Coronary artery (tissue), 2 donors: ENCODE data around the gene WWC2.

ENCODE experiments used
- DNase-seq: peaks from one replicate; pipeline ENCODE4 v3.0.0-alpha.2; 2017; ENCODE audit warnings: low spot score
- H3K27ac ChIP-seq, 2 donors: fragments of 200-600 bp; sonication (generic); one replicate each; pipeline ENCODE4 v1.5.1; 2016 to 2019
- H3K4me3 ChIP-seq: fragments of 200-600 bp; sonication (generic); 2 replicates; pipeline ENCODE4 v1.5.1; 2016; ENCODE audit warnings: mild to moderate bottlenecking, moderate library complexity
- TF ChIP-seq, protein P1 (sequence below): fragments of 200-600 bp; sonication (generic); IDR thresholded peaks from one replicate; pipeline ENCODE4 v1.5.1; 2019; ENCODE audit warnings: antibody characterized with exemption

The WWC2 gene

DNA sequence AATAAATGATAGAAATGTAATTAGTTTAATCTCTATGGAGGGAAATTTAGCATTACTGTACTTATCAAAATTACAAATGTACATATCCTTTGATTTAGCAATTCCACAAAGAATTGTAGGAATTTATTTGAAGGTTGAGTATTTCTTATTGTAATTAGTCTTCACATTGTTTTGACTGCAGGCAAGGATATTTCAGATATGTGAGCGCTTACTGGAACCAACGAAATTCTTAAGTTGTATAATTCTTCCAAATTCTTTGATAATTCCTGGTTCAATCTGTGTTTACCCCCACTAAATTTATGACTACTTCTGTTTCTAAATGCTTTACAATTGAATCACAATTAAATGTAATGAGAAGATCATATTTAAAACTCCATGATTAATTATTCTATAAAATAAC lies 26.9 kb upstream of the WWC2 start:
- no peak for DNase-seq
- Histone ChIP-seq H3K27ac (no peak overlapping the region), H3K4me3 (no peak overlapping the region)
- TF ChIP-seq, protein P1, sequence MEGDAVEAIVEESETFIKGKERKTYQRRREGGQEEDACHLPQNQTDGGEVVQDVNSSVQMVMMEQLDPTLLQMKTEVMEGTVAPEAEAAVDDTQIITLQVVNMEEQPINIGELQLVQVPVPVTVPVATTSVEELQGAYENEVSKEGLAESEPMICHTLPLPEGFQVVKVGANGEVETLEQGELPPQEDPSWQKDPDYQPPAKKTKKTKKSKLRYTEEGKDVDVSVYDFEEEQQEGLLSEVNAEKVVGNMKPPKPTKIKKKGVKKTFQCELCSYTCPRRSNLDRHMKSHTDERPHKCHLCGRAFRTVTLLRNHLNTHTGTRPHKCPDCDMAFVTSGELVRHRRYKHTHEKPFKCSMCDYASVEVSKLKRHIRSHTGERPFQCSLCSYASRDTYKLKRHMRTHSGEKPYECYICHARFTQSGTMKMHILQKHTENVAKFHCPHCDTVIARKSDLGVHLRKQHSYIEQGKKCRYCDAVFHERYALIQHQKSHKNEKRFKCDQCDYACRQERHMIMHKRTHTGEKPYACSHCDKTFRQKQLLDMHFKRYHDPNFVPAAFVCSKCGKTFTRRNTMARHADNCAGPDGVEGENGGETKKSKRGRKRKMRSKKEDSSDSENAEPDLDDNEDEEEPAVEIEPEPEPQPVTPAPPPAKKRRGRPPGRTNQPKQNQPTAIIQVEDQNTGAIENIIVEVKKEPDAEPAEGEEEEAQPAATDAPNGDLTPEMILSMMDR: no peak

DNA sequence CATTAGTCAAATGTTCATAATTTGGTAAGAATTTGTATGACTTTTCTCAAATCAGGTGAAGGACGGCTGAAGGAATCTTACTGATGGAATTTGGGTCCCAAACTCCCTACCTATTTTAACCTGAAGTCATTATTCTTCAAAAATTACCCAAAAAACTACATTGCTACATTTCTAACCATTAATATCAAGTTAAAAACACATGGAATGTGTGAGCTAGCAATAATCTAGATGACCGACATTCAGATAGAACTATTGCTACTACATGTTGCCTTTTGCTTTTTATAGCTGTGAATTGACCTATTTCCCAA lies 25.3 kb upstream of the WWC2 start:
- no peak for DNase-seq
- TF ChIP-seq, protein P1: no peak
- no peak overlapping the region for H3K27ac ChIP-seq
- no peak overlapping the region for H3K4me3 ChIP-seq

DNA sequence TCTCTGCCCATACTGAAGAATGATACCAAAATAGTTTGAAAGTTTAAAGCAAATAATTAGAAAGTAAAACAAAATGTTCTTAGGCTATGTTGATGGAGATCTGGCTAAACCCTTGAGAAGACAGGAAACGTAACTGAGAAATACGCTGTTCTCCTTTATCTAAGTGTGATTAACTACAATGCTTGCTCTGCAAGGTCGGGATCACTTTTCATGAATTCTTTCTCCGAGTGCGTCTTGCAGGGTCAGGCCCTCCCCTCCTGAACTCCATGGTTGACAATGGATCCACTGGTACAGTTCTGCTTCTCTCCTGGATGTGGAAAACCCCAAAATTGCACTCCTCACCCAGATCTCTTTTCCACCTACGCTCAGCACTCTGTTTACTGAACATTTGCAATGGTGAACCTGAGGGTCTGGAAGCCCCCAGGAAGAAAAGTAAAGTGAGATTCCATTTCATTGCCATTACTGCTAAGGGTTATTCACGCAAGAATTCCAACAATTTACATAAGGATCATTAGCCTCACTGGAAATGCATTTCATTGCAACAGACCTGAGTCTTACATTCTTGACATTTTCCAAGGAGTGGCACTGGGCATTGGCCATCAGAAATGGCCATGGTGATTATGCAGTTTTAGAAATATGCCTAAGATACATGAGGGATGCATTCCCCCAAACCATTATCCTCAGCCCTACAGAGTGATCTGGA lies 24.6 kb upstream of the WWC2 start:
- Histone ChIP-seq H3K4me3 (no peak overlapping the region), H3K27ac (no peak overlapping the region)
- TF ChIP-seq, protein P1: no peak
- no peak for DNase-seq

DNA sequence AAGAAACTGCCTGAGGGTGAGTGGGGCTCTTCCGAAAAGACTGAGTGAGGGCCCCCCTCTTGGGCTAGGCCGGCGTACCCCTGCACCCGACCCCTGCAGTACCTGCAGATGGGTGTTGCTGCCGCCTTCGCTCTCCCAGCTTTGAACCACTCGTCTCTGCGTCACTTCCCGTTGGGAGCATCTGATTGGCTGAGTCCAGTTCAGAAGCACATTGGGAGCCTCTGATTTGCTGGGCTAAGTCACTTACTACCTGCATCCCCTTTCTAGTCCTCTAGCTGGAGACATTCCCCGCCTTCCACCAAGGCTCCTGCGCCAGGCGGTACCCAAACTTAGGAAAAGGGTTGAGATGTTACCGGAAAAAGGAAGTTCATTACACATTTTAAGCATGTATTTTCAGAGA lies 20.4 kb upstream of the WWC2 start:
- no peak for DNase-seq
- H3K4me3 ChIP-seq: no peak overlapping the region
- no peak overlapping the region for H3K27ac ChIP-seq
- TF ChIP-seq, protein P1: no peak

DNA sequence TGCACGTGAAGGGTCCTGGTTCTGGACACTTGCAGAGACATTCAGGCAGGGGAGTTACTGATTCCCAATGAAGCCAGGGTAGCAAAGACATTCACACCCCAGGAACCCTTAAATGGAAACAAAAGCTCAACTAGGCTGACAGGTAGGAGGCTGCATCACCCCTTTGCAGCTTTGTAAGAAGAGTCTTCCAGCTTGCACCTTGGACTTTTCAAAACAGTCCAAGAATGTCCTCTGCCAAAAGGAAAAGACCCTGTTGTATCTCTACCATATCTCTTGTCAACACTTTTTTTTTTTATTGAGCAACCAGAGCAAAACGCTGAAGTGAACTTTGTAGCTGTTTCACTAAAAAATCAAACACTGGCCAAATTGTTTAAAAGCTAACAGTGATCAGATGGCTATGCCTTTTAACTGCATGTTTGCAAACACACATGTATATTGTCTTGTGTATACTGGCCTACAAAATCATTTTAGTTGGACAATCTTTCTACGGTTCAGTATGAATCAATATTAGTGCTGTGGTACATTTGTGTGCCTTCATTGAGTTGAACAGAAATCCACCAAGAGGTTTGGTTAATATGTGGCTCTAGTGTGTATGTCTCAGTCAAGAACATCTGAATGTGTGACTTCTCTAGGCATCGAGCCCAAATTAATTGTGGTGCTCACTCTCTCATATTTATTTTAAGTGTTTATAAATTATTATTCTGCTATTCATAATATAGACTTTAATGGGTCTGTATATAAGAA lies 18.5 kb upstream of the WWC2 start:
- no peak overlapping the region for H3K4me3 ChIP-seq
- TF ChIP-seq, protein P1: no peak
- no peak for DNase-seq
- no peak overlapping the region for H3K27ac ChIP-seq

DNA sequence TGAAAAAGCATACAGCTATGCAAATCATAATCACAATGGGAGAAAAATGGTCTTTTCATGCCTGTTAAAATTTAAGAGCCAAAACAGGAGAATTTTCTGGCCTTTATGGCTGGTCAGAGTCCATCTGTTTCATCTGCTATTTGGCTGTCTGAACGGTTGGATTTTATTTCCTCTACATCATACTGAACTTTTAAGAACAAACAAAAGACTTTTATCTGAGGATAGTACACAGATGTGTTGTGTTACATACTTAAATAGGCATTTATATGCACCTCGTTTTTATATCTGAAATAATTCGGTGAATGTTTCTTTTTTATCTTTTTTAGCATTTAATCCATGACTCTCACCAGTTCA lies 18.0 kb upstream of the WWC2 start:
- no peak for DNase-seq
- Histone ChIP-seq H3K4me3 (no peak overlapping the region), H3K27ac (no peak overlapping the region)
- TF ChIP-seq, protein P1: no peak

DNA sequence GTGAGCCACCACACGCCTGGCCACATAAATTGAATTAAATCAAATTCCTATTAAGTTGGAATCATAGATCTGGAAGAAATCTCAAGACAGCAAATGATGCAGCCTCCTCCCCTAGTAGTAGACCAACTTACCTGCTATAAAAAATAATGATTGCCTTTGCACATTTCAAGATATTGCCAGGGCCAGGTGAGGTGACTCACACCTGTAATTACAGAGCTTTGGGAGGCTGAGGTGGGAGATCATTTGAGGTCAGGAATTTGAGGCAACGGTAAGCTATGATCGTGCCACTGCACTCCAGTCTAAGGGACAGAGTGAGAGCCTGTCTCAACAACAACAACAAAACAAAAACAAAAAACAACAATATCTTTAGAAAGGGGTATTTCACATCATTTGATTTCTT lies 17.0 kb upstream of the WWC2 start:
- no peak for DNase-seq
- no peak overlapping the region for H3K27ac ChIP-seq
- no peak overlapping the region for H3K4me3 ChIP-seq
- TF ChIP-seq, protein P1: no peak
